Vagina (tissue), 2 donors: ENCODE results near the gene ZNF445. TPM values are rescaled to one million over a fixed set of nuclear protein-coding genes. Genes with fewer than 3 reads are reported as not detected.
A peak's percentile ranks its signal among the peaks of the same experiment; 100 is the strongest.

Experiments used
- DNase-seq, 2 donors: peaks; one replicate each; pipeline ENCODE4 v3.0.0-alpha.2; 2017; ENCODE audit errors: extremely low spot score in 2 of 2
- H3K27ac ChIP-seq: fragments of 200-600 bp; sonication (generic); one replicate; pipeline ENCODE4 v1.5.1; 2019
- H3K27me3 ChIP-seq: fragments of 200-600 bp; sonication (generic); one replicate; pipeline ENCODE4 v1.5.1; 2019
- H3K36me3 ChIP-seq, 2 donors: fragments of 200-600 bp; sonication (generic); one replicate each; pipeline ENCODE4 v1.5.1; 2017 to 2019
- H3K4me1 ChIP-seq: fragments of 200-600 bp; sonication (generic); one replicate; pipeline ENCODE4 v1.5.1; 2019
- H3K4me3 ChIP-seq, 2 donors: fragments of 200-600 bp; sonication (generic); 1 replicate in 1 of 2; 2 replicates in 1 of 2; pipeline ENCODE4 v1.5.1; 2016 to 2019
- H3K9me3 ChIP-seq: fragments of 200-600 bp; sonication (generic); one replicate; pipeline ENCODE4 v1.5.1; 2019
- CTCF ChIP-seq, 3 experiments: fragments of 450-650 bp in 2 of 3; fragments of 200-600 bp in 1 of 3; sonication (generic) in 1 of 3; IDR thresholded peaks; one replicate each; pipeline ENCODE4 v1.5.1; 2017 to 2019; ENCODE audit warnings: antibody characterized with exemption in 3 of 3, mild to moderate bottlenecking in 2 of 3, moderate library complexity in 2 of 3
- POLR2A ChIP-seq, 2 donors: fragments of 450-650 bp; IDR thresholded peaks; one replicate each; pipeline ENCODE4 v1.6.1; 2017; ENCODE audit warnings: antibody characterized with exemption in 2 of 2, mild to moderate bottlenecking in 2 of 2, moderate library complexity in 2 of 2
- POLR2AphosphoS5 ChIP-seq, 2 donors: sonication (generic); formaldehyde crosslinking; IDR thresholded peaks; one replicate each; pipeline ENCODE4 v1.9.0; 2017; ENCODE audit warnings: antibody characterized with exemption in 2 of 2, mild to moderate bottlenecking in 2 of 2, low read depth in 1 of 2; ENCODE audit not compliant: insufficient read depth in 1 of 2
- intact Hi-C: fragments of 100-400 bp; cut with DNase I; formaldehyde crosslinking; loops from one replicate; pipeline ENCODE4 v1.15.1; 2023
- total RNA-seq: library from RNA; depleted of rRNA; stranded (reverse); fragments of >200 nt; gene quantifications from one replicate; pipeline ENCODE4 v1.2.3, GENCODE V29; 2016

The ZNF445 gene
- total RNA-seq, 1 donor from 2014 or later, result 8.8 TPM

GRCh38 chr3:44455318-44455717, 22.2 kb downstream of the ZNF445 start:
- peak in 1 of 2 donors; percentile 67 for DNase-seq
- Histone ChIP-seq H3K27me3 (no peaks in the 10 kb centered on the region), H3K4me3 (no peak overlapping the region), H3K36me3 (peaks cover 0 to 69% of the 10 kb centered on the region in 2 donors), H3K9me3 (peaks cover 2% of the 10 kb centered on the region), H3K27ac (no peak overlapping the region), H3K4me1 (no peaks in the 10 kb centered on the region)
- no peak for TF ChIP-seq POLR2AphosphoS5 (IDR thresholded peaks at IDR 0.05; ENCODE audit: insufficient read depth in 1 of 2, low read depth in 1 of 2)
- no peak for TF ChIP-seq POLR2A (IDR thresholded peaks at IDR 0.05)
- no peak for TF ChIP-seq CTCF (IDR thresholded peaks at IDR 0.05)
- intact Hi-C loops, result no loop called here

DNA sequence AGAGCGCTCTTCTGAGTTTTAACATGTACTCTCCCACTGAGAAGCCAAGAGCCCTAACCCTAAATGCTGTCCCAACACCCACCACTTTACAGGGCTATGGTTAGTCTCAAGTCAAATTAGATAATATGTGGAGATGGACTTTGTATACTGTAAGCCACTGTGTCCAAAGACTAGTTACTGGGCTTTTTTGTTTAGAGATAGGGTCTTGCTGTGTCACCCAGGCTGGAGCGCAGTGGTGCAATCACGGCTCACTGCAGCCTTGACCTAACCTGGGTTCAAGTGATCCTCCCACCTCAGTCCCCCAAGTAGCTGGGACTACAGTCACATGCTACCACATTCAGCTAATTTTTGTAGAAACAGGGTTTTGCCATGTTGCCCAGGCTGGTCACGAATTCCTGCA, 23.2 kb downstream of the ZNF445 start:
- no peak for TF ChIP-seq POLR2A (IDR thresholded peaks at IDR 0.05)
- TF ChIP-seq CTCF (IDR thresholded peaks at IDR 0.05), result no peak
- TF ChIP-seq POLR2AphosphoS5 (IDR thresholded peaks at IDR 0.05; ENCODE audit: insufficient read depth in 1 of 2, low read depth in 1 of 2), result no peak
- intact Hi-C loops, result no loop called here
- Histone ChIP-seq H3K4me3 (no peak overlapping the region), H3K9me3 (no peaks in the 10 kb centered on the region), H3K4me1 (no peaks in the 10 kb centered on the region), H3K36me3 (peaks cover 2 to 78% of the 10 kb centered on the region in 2 donors), H3K27ac (no peak overlapping the region), H3K27me3 (no peaks in the 10 kb centered on the region)
- DNase-seq, result no peak

- H3K27me3 ChIP-seq, result no peaks in the 10 kb centered on the region
- DNase-seq, result no peak
- intact Hi-C loops, result no loop called here
- no peaks in the 10 kb centered on the region for H3K4me1 ChIP-seq
- no peak overlapping the region for H3K27ac ChIP-seq
- no peak overlapping the region for H3K4me3 ChIP-seq
- TF ChIP-seq POLR2A (IDR thresholded peaks at IDR 0.05) (no peak), POLR2AphosphoS5 (IDR thresholded peaks at IDR 0.05; ENCODE audit: insufficient read depth in 1 of 2, low read depth in 1 of 2) (no peak), CTCF (IDR thresholded peaks at IDR 0.05) (no peak)
- peaks cover 9 to 90% of the 10 kb centered on the region in 2 donors for H3K36me3 ChIP-seq
- H3K9me3 ChIP-seq, result no peaks in the 10 kb centered on the region
These were observed 26.0 kb downstream of the ZNF445 start for GRCh38 chr3:44451441-44451840.

DNA sequence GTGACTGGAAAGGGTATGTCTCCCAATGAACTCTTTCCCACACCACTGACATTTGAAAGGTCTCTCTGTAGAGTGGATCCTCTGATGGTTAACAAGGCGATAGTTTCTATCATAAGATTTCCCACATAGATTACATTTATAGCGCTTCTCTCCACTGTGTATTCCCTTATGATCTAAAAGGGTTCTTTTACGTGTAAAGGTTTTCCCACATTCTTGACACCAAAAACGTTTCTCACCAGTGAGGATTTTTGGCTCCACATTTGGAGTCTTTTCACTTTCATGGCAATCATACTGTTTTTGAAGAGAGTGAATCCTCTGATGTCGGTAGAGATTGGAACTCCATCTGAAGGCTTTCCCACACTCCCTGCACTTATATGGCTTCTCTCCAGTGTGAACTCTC, 30.5 kb downstream of the ZNF445 start:
- no peak overlapping the region for H3K27ac ChIP-seq
- peaks cover 9 to 72% of the 10 kb centered on the region in 2 donors for H3K36me3 ChIP-seq
- no peaks in the 10 kb centered on the region for H3K27me3 ChIP-seq
- no peaks in the 10 kb centered on the region for H3K9me3 ChIP-seq
- DNase-seq, result no peak
- H3K4me1 ChIP-seq, result no peaks in the 10 kb centered on the region
- no peak overlapping the region for H3K4me3 ChIP-seq
- intact Hi-C loops, result no loop called here
- no peak for TF ChIP-seq CTCF (IDR thresholded peaks at IDR 0.05)
- TF ChIP-seq POLR2A (IDR thresholded peaks at IDR 0.05), result no peak
- TF ChIP-seq POLR2AphosphoS5 (IDR thresholded peaks at IDR 0.05; ENCODE audit: insufficient read depth in 1 of 2, low read depth in 1 of 2), result no peak

GRCh38 chr3:44445786-44446185, 31.7 kb downstream of the ZNF445 start:
- Histone ChIP-seq H3K27ac (no peak overlapping the region), H3K4me3 (no peak overlapping the region), H3K27me3 (no peaks in the 10 kb centered on the region), H3K36me3 (peaks cover 9 to 61% of the 10 kb centered on the region in 2 donors), H3K9me3 (no peaks in the 10 kb centered on the region), H3K4me1 (no peaks in the 10 kb centered on the region)
- no peak for DNase-seq
- intact Hi-C loops, result no loop called here
- no peak for TF ChIP-seq POLR2AphosphoS5 (IDR thresholded peaks at IDR 0.05; ENCODE audit: insufficient read depth in 1 of 2, low read depth in 1 of 2)
- no peak for TF ChIP-seq POLR2A (IDR thresholded peaks at IDR 0.05)
- TF ChIP-seq CTCF (IDR thresholded peaks at IDR 0.05), result no peak
